Tibial nerve (tissue), 4 donors: ENCODE data around the gene KRTAP5-1.

Source experiments
- EP300 ChIP-seq, 2 donors: sonication (generic); formaldehyde crosslinking; IDR thresholded peaks; one replicate each; pipeline ENCODE4 v1.6.1; 2017; ENCODE audit warnings: antibody characterized with exemption in 2 of 2, mild to moderate bottlenecking in 1 of 2
- POLR2A ChIP-seq, 2 donors: fragments of 450-650 bp; IDR thresholded peaks; one replicate each; pipeline ENCODE4 v1.6.1; 2017; ENCODE audit warnings: antibody characterized with exemption in 2 of 2, mild to moderate bottlenecking in 2 of 2, moderate library complexity in 2 of 2
- TF ChIP-seq, protein P1 (sequence below), 5 experiments: fragments of 200-600 bp in 3 of 5; fragments of 450-650 bp in 2 of 5; sonication (generic) in 3 of 5; IDR thresholded peaks; one replicate each; pipeline ENCODE4 v1.5.1; 2016 to 2019; ENCODE audit warnings: antibody characterized with exemption in 5 of 5, mild to moderate bottlenecking in 3 of 5, moderate library complexity in 2 of 5

DNA sequence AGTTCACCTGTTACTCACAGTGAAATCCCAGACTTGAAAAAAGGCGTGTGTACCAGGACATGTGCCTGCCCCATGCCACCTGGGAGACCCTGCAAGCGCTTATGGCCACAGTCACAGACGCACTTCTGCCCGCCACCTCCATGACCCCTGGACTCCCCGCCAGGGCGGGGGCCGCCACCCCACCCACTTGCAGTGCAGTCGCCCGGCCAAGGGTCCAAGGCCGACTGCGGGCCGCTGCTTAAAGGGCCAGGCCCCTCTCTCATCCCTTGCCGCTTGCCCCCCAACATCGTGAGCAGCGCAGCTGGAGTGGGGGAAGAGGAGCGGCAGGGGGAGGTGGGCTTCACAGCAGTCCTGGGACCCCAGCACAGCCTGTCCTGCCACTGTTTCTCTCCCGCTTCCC, 23.8 kb downstream of the KRTAP5-1 start:
- TF ChIP-seq, protein P1, sequence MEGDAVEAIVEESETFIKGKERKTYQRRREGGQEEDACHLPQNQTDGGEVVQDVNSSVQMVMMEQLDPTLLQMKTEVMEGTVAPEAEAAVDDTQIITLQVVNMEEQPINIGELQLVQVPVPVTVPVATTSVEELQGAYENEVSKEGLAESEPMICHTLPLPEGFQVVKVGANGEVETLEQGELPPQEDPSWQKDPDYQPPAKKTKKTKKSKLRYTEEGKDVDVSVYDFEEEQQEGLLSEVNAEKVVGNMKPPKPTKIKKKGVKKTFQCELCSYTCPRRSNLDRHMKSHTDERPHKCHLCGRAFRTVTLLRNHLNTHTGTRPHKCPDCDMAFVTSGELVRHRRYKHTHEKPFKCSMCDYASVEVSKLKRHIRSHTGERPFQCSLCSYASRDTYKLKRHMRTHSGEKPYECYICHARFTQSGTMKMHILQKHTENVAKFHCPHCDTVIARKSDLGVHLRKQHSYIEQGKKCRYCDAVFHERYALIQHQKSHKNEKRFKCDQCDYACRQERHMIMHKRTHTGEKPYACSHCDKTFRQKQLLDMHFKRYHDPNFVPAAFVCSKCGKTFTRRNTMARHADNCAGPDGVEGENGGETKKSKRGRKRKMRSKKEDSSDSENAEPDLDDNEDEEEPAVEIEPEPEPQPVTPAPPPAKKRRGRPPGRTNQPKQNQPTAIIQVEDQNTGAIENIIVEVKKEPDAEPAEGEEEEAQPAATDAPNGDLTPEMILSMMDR (IDR thresholded peaks at IDR 0.05), result no peak
- TF ChIP-seq EP300 (IDR thresholded peaks at IDR 0.05) (no peak), POLR2A (IDR thresholded peaks at IDR 0.05) (no peak)
